Measurements from ENCODE around the gene ELF3. TPM values are rescaled to one million over a fixed set of nuclear protein-coding genes. Genes with fewer than 3 reads are reported as not detected.
"Not testable (repeated sequence)": the region's sequence is repeated elsewhere in the genome, so short reads cannot be mapped to it uniquely, and the experiment has no call there.

Gene ELF3
- total RNA-seq, 4 donors from 2014 or later, result 497 to 741 (median 654) TPM

GRCh38 chr1:202058001-202058908, 47.9 kb downstream of the ELF3 start:
- Histone ChIP-seq H3K4me3 (no peak overlapping the region), H3K27ac (peak overlapping the region in 1 of 4 donors; percentile 86), H3K36me3 (no peaks in the 10 kb centered on the region), H3K4me1 (peaks cover 0 to 9% (median 0%) of the 10 kb centered on the region in 4 donors), H3K27me3 (no peaks in the 10 kb centered on the region), H3K9me3 (no peaks in the 10 kb centered on the region)
- no peak for TF ChIP-seq CTCF (IDR thresholded peaks at IDR 0.05)
- no peak for TF ChIP-seq POLR2A (IDR thresholded peaks at IDR 0.05)
- DNase-seq, result no peak

- no peaks in the 10 kb centered on the region for H3K36me3 ChIP-seq
Observed at GRCh38 chr1:202061055-202061454, 50.7 kb downstream of the ELF3 start.

GRCh38 chr1:202061787-202062186, 51.4 kb downstream of the ELF3 start:
- H3K27me3 ChIP-seq, DNase-seq: not testable (repeated sequence)

More at GRCh38 chr1:202061055-202061454, 50.7 kb downstream of the ELF3 start:
- H3K4me3 ChIP-seq, result no peak overlapping the region
- no peak overlapping the region for H3K27ac ChIP-seq
- H3K9me3 ChIP-seq, result no peaks in the 10 kb centered on the region
- H3K27me3 ChIP-seq, result no peaks in the 10 kb centered on the region
- peaks cover 0 to 9% (median 0%) of the 10 kb centered on the region in 4 donors for H3K4me1 ChIP-seq
- DNase-seq, result no peak
- TF ChIP-seq CTCF (IDR thresholded peaks at IDR 0.05) (no peak), POLR2A (IDR thresholded peaks at IDR 0.05) (no peak)

GRCh38 chr1:202062636-202063035, 52.2 kb downstream of the ELF3 start:
- H3K9me3 ChIP-seq, H3K4me1 ChIP-seq, H3K4me3 ChIP-seq, H3K36me3 ChIP-seq, H3K27ac ChIP-seq, DNase-seq, H3K27me3 ChIP-seq: not testable (repeated sequence)

More at GRCh38 chr1:202061787-202062186, 51.4 kb downstream of the ELF3 start:
- not testable (repeated sequence) for H3K4me3 ChIP-seq, H3K4me1 ChIP-seq, H3K9me3 ChIP-seq, H3K36me3 ChIP-seq, H3K27ac ChIP-seq

- Histone ChIP-seq H3K36me3 (no peaks in the 10 kb centered on the region), H3K9me3 (no peaks in the 10 kb centered on the region), H3K4me3 (no peak overlapping the region), H3K27me3 (no peaks in the 10 kb centered on the region), H3K4me1 (no peaks in the 10 kb centered on the region), H3K27ac (no peak overlapping the region)
- DNase-seq, result no peak
- TF ChIP-seq CTCF (IDR thresholded peaks at IDR 0.05), result no peak
- TF ChIP-seq POLR2A (IDR thresholded peaks at IDR 0.05), result no peak
Observed at GRCh38 chr1:202063093-202063492, 52.7 kb downstream of the ELF3 start.

GRCh38 chr1:202064889-202065312, 54.5 kb downstream of the ELF3 start:
- not testable (repeated sequence) for H3K4me1 ChIP-seq, H3K27ac ChIP-seq, H3K27me3 ChIP-seq, H3K9me3 ChIP-seq, DNase-seq, H3K36me3 ChIP-seq, H3K4me3 ChIP-seq

Small RNA genes within 50 kb of the gene (small RNA-seq; reads per million reads assigned to genes)
- gene AL691482.1, result 0 reads per million in 2 donors
- 0 reads per million in 2 donors for gene AL691482.2
- 0 to 0.19 reads per million in 2 donors for gene MIR6740
- gene RF00156, result 0 reads per million in 2 donors

Other genes starting within 250 kb of the ELF3 start
- gene IPO9, start 181.4 kb upstream of the ELF3 start, total RNA-seq, result 10 to 100 TPM in 3 of 4 donors, 1 to 10 TPM in 1; 9.6 to 23.1 (median 13.4) TPM
- gene SHISA4, start 121.7 kb upstream of the ELF3 start, total RNA-seq, result 10 to 100 TPM in 1 of 4 donors, 1 to 10 TPM in 3; 2.9 to 10.7 (median 4.8) TPM
- gene LMOD1, start 64.0 kb upstream of the ELF3 start, total RNA-seq, result 10 to 100 TPM in 3 of 4 donors, 1 to 10 TPM in 1; 10.0 to 70.1 (median 32.6) TPM
- gene TIMM17A, start 55.1 kb upstream of the ELF3 start, total RNA-seq, result 10 to 100 TPM; 20.6 to 31.0 (median 21.6) TPM
- 100 to 1,000 TPM; 165 to 257 (median 204) TPM for gene RNPEP, start 27.9 kb upstream of the ELF3 start, total RNA-seq
- under 1 TPM in 3 of 4 donors, not detected in 1; 0.18 to 0.95 (median 0.27) TPM for gene GPR37L1, start 112.3 kb downstream of the ELF3 start, total RNA-seq
- gene ARL8A, start 134.2 kb downstream of the ELF3 start, total RNA-seq, result 10 to 100 TPM; 25.7 to 37.1 (median 36.0) TPM
- gene PTPN7, start 150.0 kb downstream of the ELF3 start, total RNA-seq, result 10 to 100 TPM in 2 of 4 donors, 1 to 10 TPM in 2; 4.7 to 48.7 (median 7.6) TPM
- 1 to 10 TPM in 3 of 4 donors, under 1 TPM in 1; 0.53 to 3.3 (median 2.3) TPM for gene LGR6, start 183.2 kb downstream of the ELF3 start, total RNA-seq

All from Peyer's patch (tissue), 4 donors.